RWPE2 (cell line): ENCODE measurements around the gene VAMP4.

Experiments used
- ATAC-seq: fragments of 200-7000 bp; cut with Tn5 transposase; 3 replicates; pipeline ENCODE4 v1.9.1; 2021; ENCODE audit warnings: low read depth
- DNase-seq: peaks from one replicate; pipeline ENCODE4 v3.0.0-alpha.2; 2020; ENCODE audit warnings: low spot score
- H3K27ac ChIP-seq: fragments of 450-650 bp; 2 replicates; pipeline ENCODE4 v1.5.1; 2017; ENCODE audit warnings: mild to moderate bottlenecking; ENCODE audit not compliant: poor library complexity, severe bottlenecking
- H3K27me3 ChIP-seq: fragments of 250-450 bp; sonication (Bioruptor Pico); 2 replicates; pipeline ENCODE4 v1.5.1; 2021; ENCODE audit warnings: mild to moderate bottlenecking, moderate library complexity; ENCODE audit not compliant: insufficient read depth, poor library complexity, severe bottlenecking
- H3K36me3 ChIP-seq: fragments of 250-450 bp; sonication (Bioruptor Pico); 2 replicates; pipeline ENCODE4 v1.5.1; 2020; ENCODE audit warnings: low read depth, mild to moderate bottlenecking, moderate library complexity
- H3K4me1 ChIP-seq: fragments of 250-450 bp; sonication (Bioruptor Pico); 2 replicates; pipeline ENCODE4 v1.5.1; 2021; ENCODE audit warnings: mild to moderate bottlenecking, moderate library complexity; ENCODE audit not compliant: insufficient read depth, poor library complexity, severe bottlenecking
- H3K4me3 ChIP-seq: fragments of 250-450 bp; sonication (Bioruptor Pico); 2 replicates; pipeline ENCODE4 v1.5.1; 2021; ENCODE audit warnings: mild to moderate bottlenecking, moderate library complexity; ENCODE audit not compliant: severe bottlenecking
- H3K9me3 ChIP-seq: fragments of 250-450 bp; sonication (Bioruptor Pico); 2 replicates; pipeline ENCODE4 v1.5.1; 2021; ENCODE audit warnings: mild to moderate bottlenecking, moderate library complexity; ENCODE audit not compliant: severe bottlenecking
- TF ChIP-seq, protein P1 (sequence below): fragments of 450-650 bp; IDR thresholded peaks from one replicate; pipeline ENCODE4 v1.5.1; 2017; ENCODE audit warnings: mild to moderate bottlenecking, moderate library complexity; ENCODE audit not compliant: poor library complexity, severe bottlenecking

Gene VAMP4

GRCh38 chr1:171753685-171754352, 12.0 kb upstream of the VAMP4 start:
- ATAC-seq (no peak), DNase-seq (no peak)
- H3K36me3 ChIP-seq = no peaks in the 10 kb centered on the region
- H3K4me1 ChIP-seq = peaks cover 8% of the 10 kb centered on the region
- H3K9me3 ChIP-seq = no peaks in the 10 kb centered on the region
- no peak overlapping the region for H3K27ac ChIP-seq
- no peak overlapping the region for H3K4me3 ChIP-seq
- no peaks in the 10 kb centered on the region for H3K27me3 ChIP-seq
- TF ChIP-seq, protein P1, sequence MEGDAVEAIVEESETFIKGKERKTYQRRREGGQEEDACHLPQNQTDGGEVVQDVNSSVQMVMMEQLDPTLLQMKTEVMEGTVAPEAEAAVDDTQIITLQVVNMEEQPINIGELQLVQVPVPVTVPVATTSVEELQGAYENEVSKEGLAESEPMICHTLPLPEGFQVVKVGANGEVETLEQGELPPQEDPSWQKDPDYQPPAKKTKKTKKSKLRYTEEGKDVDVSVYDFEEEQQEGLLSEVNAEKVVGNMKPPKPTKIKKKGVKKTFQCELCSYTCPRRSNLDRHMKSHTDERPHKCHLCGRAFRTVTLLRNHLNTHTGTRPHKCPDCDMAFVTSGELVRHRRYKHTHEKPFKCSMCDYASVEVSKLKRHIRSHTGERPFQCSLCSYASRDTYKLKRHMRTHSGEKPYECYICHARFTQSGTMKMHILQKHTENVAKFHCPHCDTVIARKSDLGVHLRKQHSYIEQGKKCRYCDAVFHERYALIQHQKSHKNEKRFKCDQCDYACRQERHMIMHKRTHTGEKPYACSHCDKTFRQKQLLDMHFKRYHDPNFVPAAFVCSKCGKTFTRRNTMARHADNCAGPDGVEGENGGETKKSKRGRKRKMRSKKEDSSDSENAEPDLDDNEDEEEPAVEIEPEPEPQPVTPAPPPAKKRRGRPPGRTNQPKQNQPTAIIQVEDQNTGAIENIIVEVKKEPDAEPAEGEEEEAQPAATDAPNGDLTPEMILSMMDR = no peak

DNA sequence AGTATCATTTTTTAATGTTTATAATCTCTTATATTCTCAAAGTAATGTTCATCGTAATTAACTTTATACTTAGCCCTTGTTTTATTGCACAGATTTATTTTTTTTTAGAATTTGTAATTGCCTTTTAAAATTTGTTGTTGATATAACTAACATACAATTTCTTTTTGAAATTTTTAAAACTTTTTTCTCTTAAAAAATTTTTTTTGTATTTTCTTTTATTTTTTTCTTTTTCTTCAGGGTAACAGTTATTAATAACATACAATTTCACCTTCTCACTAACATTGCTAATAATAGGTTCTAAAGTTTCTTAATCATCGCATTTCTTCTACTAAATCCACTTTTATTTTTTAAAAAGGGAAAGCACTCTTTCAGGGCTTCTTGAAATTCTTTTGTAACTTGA, 11.3 kb upstream of the VAMP4 start:
- no peak for DNase-seq
- ATAC-seq = no peak
- no peak overlapping the region for H3K27ac ChIP-seq
- no peak overlapping the region for H3K4me3 ChIP-seq
- no peaks in the 10 kb centered on the region for H3K36me3 ChIP-seq
- no peaks in the 10 kb centered on the region for H3K9me3 ChIP-seq
- TF ChIP-seq, protein P1 = no peak
- H3K27me3 ChIP-seq = no peaks in the 10 kb centered on the region
- peaks cover 8% of the 10 kb centered on the region for H3K4me1 ChIP-seq

- H3K27me3 ChIP-seq = no peaks in the 10 kb centered on the region
- peaks cover 8% of the 10 kb centered on the region for H3K4me1 ChIP-seq
- no peak overlapping the region for H3K27ac ChIP-seq
These were observed 9.4 kb upstream of the VAMP4 start for GRCh38 chr1:171751221-171751620.

DNA sequence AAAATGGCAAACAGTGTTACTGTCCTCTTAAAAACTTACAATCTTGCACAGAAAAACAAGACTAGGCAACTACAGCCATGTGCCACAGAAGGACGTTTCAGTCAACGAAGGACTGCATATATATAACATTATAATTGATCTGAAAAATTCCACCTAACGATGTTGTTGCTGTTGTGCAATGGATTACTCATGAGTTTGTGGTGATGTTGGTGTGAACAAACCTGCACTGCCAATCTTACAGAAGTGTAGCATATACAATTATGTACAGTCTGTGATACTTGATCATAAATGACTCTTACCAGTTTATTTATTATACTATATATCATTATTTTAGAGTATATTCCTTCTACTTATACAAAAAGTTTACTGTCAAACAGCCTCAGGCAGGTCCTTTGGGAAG, 6.8 kb upstream of the VAMP4 start:
- no peak for DNase-seq
- Histone ChIP-seq H3K4me1 (peaks cover under 1% of the 10 kb centered on the region), H3K36me3 (no peaks in the 10 kb centered on the region), H3K4me3 (no peak overlapping the region), H3K9me3 (no peaks in the 10 kb centered on the region), H3K27me3 (no peaks in the 10 kb centered on the region), H3K27ac (no peak overlapping the region)
- no peak for ATAC-seq
- TF ChIP-seq, protein P1 = no peak

More at GRCh38 chr1:171751221-171751620, 9.4 kb upstream of the VAMP4 start:
- no peak for DNase-seq
- no peak for ATAC-seq
- H3K9me3 ChIP-seq = no peaks in the 10 kb centered on the region
- TF ChIP-seq, protein P1 = no peak
- H3K36me3 ChIP-seq = no peaks in the 10 kb centered on the region
- no peak overlapping the region for H3K4me3 ChIP-seq

DNA sequence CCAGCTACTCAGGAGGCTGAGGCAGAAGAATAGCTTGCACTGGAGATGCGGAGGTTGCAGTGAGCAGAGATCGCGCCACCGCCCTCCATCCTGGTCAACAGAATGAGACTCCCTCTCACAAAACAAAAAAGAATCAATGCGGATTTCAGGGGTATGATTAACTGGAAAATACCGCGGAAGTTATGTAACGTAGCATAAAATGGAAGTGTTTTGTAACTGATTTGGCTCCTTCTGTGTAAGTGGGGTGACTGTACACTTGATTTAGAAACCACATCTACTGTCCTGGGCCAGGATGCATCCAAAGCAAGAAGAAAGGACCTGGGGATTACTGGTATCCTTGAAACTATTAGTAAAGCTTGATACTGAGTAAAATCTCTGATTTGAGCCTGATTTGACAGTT, 3.1 kb upstream of the VAMP4 start:
- DNase-seq (no peak), ATAC-seq (no peak)
- Histone ChIP-seq H3K36me3 (no peaks in the 10 kb centered on the region), H3K27me3 (no peaks in the 10 kb centered on the region), H3K4me1 (peaks cover 15% of the 10 kb centered on the region), H3K9me3 (no peaks in the 10 kb centered on the region), H3K4me3 (no peak overlapping the region), H3K27ac (no peak overlapping the region)
- TF ChIP-seq, protein P1 = no peak
